SJSA1 (cell line): ENCODE measurements around the gene SLC16A12. TPM values are rescaled to one million over a fixed set of nuclear protein-coding genes. Genes with fewer than 3 reads are reported as not detected.
"Not testable (repeated sequence)": the region's sequence is repeated elsewhere in the genome, so short reads cannot be mapped to it uniquely, and the experiment has no call there.

Experiments used
- DNase-seq, 2 experiments: peaks; one replicate each; pipeline ENCODE4 v3.0.0-alpha.2; 2015 to 2020; ENCODE audit warnings: low spot score in 2 of 2, low read depth in 1 of 2
- H3K27ac ChIP-seq: fragments of 250-450 bp; sonication (Bioruptor Pico); 2 replicates; pipeline ENCODE4 v1.5.1; 2020; ENCODE audit warnings: mild to moderate bottlenecking, moderate library complexity
- H3K27me3 ChIP-seq: fragments of 250-450 bp; sonication (Bioruptor Pico); replicated peaks from 2 replicates; pipeline ENCODE4 v1.5.1; 2020; ENCODE audit warnings: mild to moderate bottlenecking, moderate library complexity
- H3K36me3 ChIP-seq: fragments of 250-450 bp; sonication (Bioruptor Pico); 2 replicates; pipeline ENCODE4 v1.5.1; 2020; ENCODE audit warnings: mild to moderate bottlenecking
- H3K4me1 ChIP-seq: fragments of 250-450 bp; sonication (Bioruptor Pico); replicated peaks from 2 replicates; pipeline ENCODE4 v1.6.1; 2021; ENCODE audit warnings: mild to moderate bottlenecking
- H3K4me3 ChIP-seq: fragments of 250-450 bp; sonication (Bioruptor Pico); 2 replicates; pipeline ENCODE4 v1.5.1; 2020; ENCODE audit warnings: mild to moderate bottlenecking
- H3K9me3 ChIP-seq: fragments of 250-450 bp; sonication (Bioruptor Pico); replicated peaks from 2 replicates; pipeline ENCODE4 v1.5.1; 2020; ENCODE audit warnings: mild to moderate bottlenecking
- total RNA-seq: library from RNA; depleted of rRNA; stranded (reverse); fragments of >200 nt; shearing (Covaris generic); gene quantifications from 2 replicates; pipeline ENCODE4 v1.2.3, GENCODE V29; 2014

The SLC16A12 gene
- total RNA-seq, 1 experiment from 2014 or later = 0.34 TPM

- Histone ChIP-seq H3K4me1 (peaks cover 14% of the 10 kb centered on the region), H3K27ac (no peak overlapping the region)
These were observed 71.4 kb downstream of the SLC16A12 start for GRCh38 chr10:89463846-89464537.

DNA sequence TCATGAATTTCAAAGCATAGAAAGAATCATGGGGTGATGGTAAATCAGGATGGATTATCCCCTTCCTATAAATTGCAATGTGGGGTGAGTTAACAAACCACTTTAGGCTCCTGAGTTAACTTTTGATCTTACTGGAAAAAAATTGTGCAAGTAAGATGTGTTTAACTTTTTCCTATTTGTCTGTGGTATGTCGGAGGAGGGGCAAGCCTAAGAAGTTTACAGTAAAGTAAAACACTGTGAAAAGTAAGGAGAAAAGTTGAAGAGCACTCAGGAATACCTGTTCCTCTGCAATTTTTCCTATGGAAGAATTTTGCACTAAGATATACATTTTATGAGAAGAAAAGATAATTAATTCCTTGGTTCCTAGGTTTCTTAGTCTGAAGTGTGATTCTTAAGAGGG lies 76.6 kb downstream of the SLC16A12 start:
- Histone ChIP-seq H3K36me3 (no peaks in the 10 kb centered on the region), H3K27ac (peak overlapping the region; percentile 83), H3K27me3 (no peaks in the 10 kb centered on the region), H3K9me3 (no peaks in the 10 kb centered on the region), H3K4me1 (peaks cover 30% of the 10 kb centered on the region), H3K4me3 (no peak overlapping the region)
- no peak for DNase-seq

More at GRCh38 chr10:89463846-89464537, 71.4 kb downstream of the SLC16A12 start:
- DNase-seq = no peak
- no peak overlapping the region for H3K4me3 ChIP-seq
- H3K9me3 ChIP-seq = no peaks in the 10 kb centered on the region
- H3K36me3 ChIP-seq = no peaks in the 10 kb centered on the region
- no peaks in the 10 kb centered on the region for H3K27me3 ChIP-seq

- H3K4me3 ChIP-seq = no peak overlapping the region
- no peaks in the 10 kb centered on the region for H3K9me3 ChIP-seq
- peak overlapping the region; percentile 83 for H3K27ac ChIP-seq
- H3K4me1 ChIP-seq = peaks cover 30% of the 10 kb centered on the region
- DNase-seq = peak in 1 of 2 experiments; percentile 81
- no peaks in the 10 kb centered on the region for H3K27me3 ChIP-seq
- no peaks in the 10 kb centered on the region for H3K36me3 ChIP-seq
These were observed 77.1 kb downstream of the SLC16A12 start for GRCh38 chr10:89458291-89458690.

DNA sequence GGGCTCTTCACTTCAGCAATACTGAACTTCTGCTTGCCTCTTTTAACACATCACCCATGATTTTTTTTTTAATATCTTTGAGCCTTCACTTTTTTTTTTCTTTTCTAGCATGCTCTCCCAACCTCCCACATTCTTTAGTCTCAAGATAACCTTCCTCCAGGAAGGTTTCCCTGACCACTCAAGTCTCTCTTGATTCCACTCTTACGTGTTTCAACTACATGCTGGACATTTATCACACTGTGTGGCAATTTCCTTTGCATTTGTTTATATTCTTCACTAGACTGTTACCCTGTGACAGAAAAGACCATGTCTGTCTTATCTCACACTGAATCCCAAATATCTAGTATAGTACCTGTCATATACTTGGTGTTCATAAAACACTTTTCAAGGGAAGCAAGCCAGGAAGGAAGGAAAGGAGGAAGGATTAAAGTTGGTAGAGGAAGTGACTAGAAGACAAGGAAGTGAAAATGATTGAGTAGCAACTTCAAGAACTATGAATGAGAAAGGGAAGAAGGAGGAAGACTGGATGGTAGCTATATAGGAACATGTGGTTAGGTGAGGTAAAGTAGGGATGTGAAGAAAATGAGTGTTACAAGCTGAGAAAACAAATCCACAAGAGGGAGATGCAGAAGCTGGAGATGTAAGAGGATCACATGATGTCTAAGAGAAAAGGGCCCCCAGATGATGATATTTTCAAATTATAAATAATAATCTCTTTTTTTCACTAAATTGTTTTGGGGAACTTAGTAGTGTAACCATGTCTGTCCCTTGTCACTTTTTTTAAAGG lies 80.6 kb downstream of the SLC16A12 start:
- H3K36me3 ChIP-seq = no peaks in the 10 kb centered on the region
- no peaks in the 10 kb centered on the region for H3K9me3 ChIP-seq
- peaks cover 30% of the 10 kb centered on the region for H3K4me1 ChIP-seq
- no peak overlapping the region for H3K27ac ChIP-seq
- no peak overlapping the region for H3K4me3 ChIP-seq
- no peaks in the 10 kb centered on the region for H3K27me3 ChIP-seq
- DNase-seq = no peak

- H3K36me3 ChIP-seq = no peaks in the 10 kb centered on the region
- H3K27me3 ChIP-seq = no peaks in the 10 kb centered on the region
- peaks cover 8% of the 10 kb centered on the region for H3K4me1 ChIP-seq
- no peak overlapping the region for H3K4me3 ChIP-seq
- no peaks in the 10 kb centered on the region for H3K9me3 ChIP-seq
- DNase-seq = no peak
- H3K27ac ChIP-seq = no peak overlapping the region
These were observed 83.2 kb downstream of the SLC16A12 start for GRCh38 chr10:89452193-89452592.

GRCh38 chr10:89450901-89451300 lies 84.5 kb downstream of the SLC16A12 start:
- Histone ChIP-seq H3K9me3 (no peaks in the 10 kb centered on the region), H3K4me3 (no peak overlapping the region), H3K27me3 (no peaks in the 10 kb centered on the region), H3K27ac (no peak overlapping the region), H3K4me1 (0 out of 2 replicates have a peak, but pooled peaks cover 2% of the 10 kb centered on the region), H3K36me3 (no peaks in the 10 kb centered on the region)
- no peak for DNase-seq

- H3K27me3 ChIP-seq, DNase-seq: not testable (repeated sequence)
These were observed 90.6 kb downstream of the SLC16A12 start for GRCh38 chr10:89444819-89445218.

DNA sequence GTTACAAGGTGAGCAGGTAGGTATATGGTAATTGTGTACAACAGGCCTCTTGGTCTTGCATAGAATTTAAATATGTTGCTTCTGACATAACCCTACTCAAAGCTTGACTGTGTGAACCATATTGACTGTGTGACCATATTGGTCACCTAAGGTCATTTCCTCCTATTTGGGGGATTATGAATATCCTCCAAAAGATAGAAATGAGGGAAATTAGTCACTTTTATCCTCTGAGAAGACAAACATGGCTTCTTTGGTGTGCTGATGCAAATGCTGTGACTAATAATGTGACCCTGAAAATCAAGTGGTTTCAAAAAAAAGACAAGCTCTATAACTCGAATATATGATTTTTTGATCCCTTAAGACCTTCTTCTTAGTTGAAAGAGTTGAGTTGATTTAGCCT lies 93.1 kb downstream of the SLC16A12 start:
- Histone ChIP-seq H3K9me3 (no peaks in the 10 kb centered on the region), H3K27ac (no peak overlapping the region), H3K36me3 (no peaks in the 10 kb centered on the region), H3K4me1 (peaks cover 9% of the 10 kb centered on the region), H3K4me3 (no peak overlapping the region), H3K27me3 (no peaks in the 10 kb centered on the region)
- no peak for DNase-seq

More at GRCh38 chr10:89444819-89445218, 90.6 kb downstream of the SLC16A12 start:
- H3K27ac ChIP-seq, H3K9me3 ChIP-seq, H3K4me3 ChIP-seq, H3K36me3 ChIP-seq, H3K4me1 ChIP-seq: not testable (repeated sequence)

DNA sequence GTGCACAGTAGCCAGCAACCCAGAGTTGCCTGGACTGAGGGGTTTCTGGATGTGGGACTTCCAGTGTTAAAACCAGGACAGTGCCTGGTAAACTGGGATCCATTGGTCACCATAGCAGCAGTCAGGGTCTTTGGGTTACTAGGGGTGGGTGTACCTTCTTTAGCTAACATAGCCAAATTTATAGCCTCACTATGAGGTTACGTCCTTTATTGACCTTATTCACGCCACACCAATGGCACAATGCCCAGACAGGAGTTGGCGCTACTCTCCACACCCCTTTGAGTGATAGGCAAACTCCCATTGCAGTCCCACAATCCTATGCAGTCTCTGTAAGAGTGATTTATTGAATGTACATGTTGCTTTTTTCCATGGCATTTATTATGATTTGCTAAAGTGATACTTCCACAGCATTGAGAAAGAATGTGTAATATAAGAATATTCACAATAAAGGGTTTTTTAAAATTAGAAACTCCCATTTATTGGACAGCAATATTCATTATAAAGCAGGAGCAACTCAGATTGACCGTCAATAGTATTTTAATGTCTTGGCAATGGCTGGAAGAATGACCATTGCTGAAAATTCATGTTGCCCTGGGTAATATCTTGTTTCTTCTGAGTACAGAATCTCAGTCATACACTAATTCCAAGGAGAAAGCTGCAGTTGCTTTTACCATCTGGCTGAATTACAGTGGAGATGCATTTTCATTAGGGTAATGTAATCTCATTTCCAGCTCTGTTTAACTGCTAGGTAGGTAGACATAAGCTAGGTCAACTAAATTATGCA lies 95.0 kb downstream of the SLC16A12 start:
- Histone ChIP-seq H3K27ac (no peak overlapping the region), H3K4me1 (peaks cover 9% of the 10 kb centered on the region), H3K4me3 (no peak overlapping the region), H3K27me3 (no peaks in the 10 kb centered on the region), H3K9me3 (no peaks in the 10 kb centered on the region), H3K36me3 (no peaks in the 10 kb centered on the region)
- DNase-seq = no peak

DNA sequence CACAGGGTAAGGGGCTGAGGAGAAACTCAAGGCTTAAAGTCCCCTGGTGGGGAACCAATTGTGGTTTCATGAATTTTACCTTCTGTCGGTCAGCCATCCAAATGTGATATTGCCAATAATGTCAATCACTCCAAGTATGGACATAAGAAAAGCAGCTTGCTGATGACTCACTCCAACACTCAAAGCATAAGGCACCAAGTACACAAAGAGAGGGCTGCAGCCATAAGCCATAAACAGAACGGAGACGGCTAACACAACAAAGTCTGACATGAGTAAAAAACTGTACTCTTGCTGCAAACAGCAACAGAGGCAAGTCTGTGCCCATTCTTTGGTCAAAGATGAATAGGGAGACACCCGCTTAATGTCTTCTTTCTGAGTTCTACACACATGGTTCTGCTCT lies 96.9 kb downstream of the SLC16A12 start:
- Histone ChIP-seq H3K4me3 (no peak overlapping the region), H3K27ac (no peak overlapping the region)
- no peak for DNase-seq

GRCh38 chr10:89431977-89432376 lies 103.4 kb downstream of the SLC16A12 start:
- Histone ChIP-seq H3K9me3 (no peaks in the 10 kb centered on the region), H3K4me3 (no peak overlapping the region)
- peak in 1 of 2 experiments; percentile 32 for DNase-seq

More for the DNA sequence above, 96.9 kb downstream of the SLC16A12 start:
- Histone ChIP-seq H3K36me3 (no peaks in the 10 kb centered on the region), H3K27me3 (no peaks in the 10 kb centered on the region), H3K4me1 (peaks cover 9% of the 10 kb centered on the region), H3K9me3 (no peaks in the 10 kb centered on the region)

DNA sequence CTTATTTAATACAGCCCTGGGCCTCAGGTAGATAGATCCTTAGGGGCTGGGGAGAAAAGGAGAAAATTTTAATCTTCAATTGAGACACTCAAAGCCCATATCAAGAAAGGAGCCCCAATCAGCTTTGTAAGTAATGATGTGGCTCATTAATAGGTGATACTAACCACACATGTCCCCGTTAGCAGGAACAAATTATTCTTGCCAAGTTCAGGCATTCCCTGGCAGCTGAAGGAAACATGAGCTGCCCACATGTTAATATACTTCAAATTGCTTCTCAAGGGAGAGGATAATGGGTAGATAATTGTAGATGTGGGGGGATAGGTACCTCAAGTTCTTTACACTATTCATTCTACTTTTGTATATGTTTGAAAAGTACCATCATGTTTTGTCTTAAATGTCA lies 106.5 kb downstream of the SLC16A12 start:
- no peak for DNase-seq
- Histone ChIP-seq H3K9me3 (no peaks in the 10 kb centered on the region), H3K36me3 (no peaks in the 10 kb centered on the region), H3K4me1 (peaks cover 28% of the 10 kb centered on the region), H3K27ac (no peak overlapping the region), H3K4me3 (no peak overlapping the region), H3K27me3 (no peaks in the 10 kb centered on the region)

More at GRCh38 chr10:89431977-89432376, 103.4 kb downstream of the SLC16A12 start:
- Histone ChIP-seq H3K4me1 (peaks cover 21% of the 10 kb centered on the region), H3K27ac (no peak overlapping the region), H3K36me3 (no peaks in the 10 kb centered on the region), H3K27me3 (no peaks in the 10 kb centered on the region)

- peak overlapping the region; percentile 6; the same call in 1 of the 2 replicates for H3K27ac ChIP-seq
- peaks cover 28% of the 10 kb centered on the region for H3K4me1 ChIP-seq
- no peak overlapping the region for H3K4me3 ChIP-seq
These were observed 107.8 kb downstream of the SLC16A12 start for GRCh38 chr10:89427629-89428028.

More at GRCh38 chr10:89427629-89428028, 107.8 kb downstream of the SLC16A12 start:
- DNase-seq = peak in 1 of 2 experiments; percentile 52
- Histone ChIP-seq H3K9me3 (no peaks in the 10 kb centered on the region), H3K27me3 (no peaks in the 10 kb centered on the region), H3K36me3 (no peaks in the 10 kb centered on the region)
